ENCODE results near the gene GRIK3.

Gene GRIK3

GRCh38 chr1:37078866-37079265, 44.6 kb upstream of the GRIK3 start:
- Histone ChIP-seq H3K9me3 (ENCODE audit: insufficient read depth, low read length) (no peaks in the 10 kb centered on the region), H2AFZ (ENCODE audit: low read depth, low read length) (no peak overlapping the region), H3K4me1 (ENCODE audit: low read length) (no peaks in the 10 kb centered on the region), H3K4me3 (ENCODE audit: low read length) (no peak overlapping the region), H3K27me3 (ENCODE audit: low read depth, low read length) (no peaks in the 10 kb centered on the region), H3K36me3 (replicated peaks; ENCODE audit: low read depth, low read length) (no peaks in the 10 kb centered on the region), H3K4me2 (ENCODE audit: low read length) (no peak overlapping the region), H3K9ac (ENCODE audit: low read length) (no peak overlapping the region), H3K79me2 (ENCODE audit: low read length) (no peaks in the 10 kb centered on the region), H4K20me1 (ENCODE audit: insufficient read depth, low read length) (no peaks in the 10 kb centered on the region), H3K27ac (ENCODE audit: low read length) (no peak overlapping the region)
- no peak for TF ChIP-seq CTCF (IDR thresholded peaks at IDR 0.05; ENCODE audit: low read depth, low read length)
- TF ChIP-seq EZH2phosphoT487 (IDR thresholded peaks at IDR 0.05; ENCODE audit: low read depth), result no peak

- H3K27ac ChIP-seq (ENCODE audit: low read length), result no peak overlapping the region
- H4K20me1 ChIP-seq (ENCODE audit: insufficient read depth, low read length), result no peaks in the 10 kb centered on the region
- H3K9ac ChIP-seq (ENCODE audit: low read length), result no peak overlapping the region
- TF ChIP-seq EZH2phosphoT487 (IDR thresholded peaks at IDR 0.05; ENCODE audit: low read depth) (no peak), CTCF (IDR thresholded peaks at IDR 0.05; ENCODE audit: low read depth, low read length) (no peak)
- no peak overlapping the region for H3K4me2 ChIP-seq (ENCODE audit: low read length)
- no peaks in the 10 kb centered on the region for H3K4me1 ChIP-seq (ENCODE audit: low read length)
- no peaks in the 10 kb centered on the region for H3K9me3 ChIP-seq (ENCODE audit: insufficient read depth, low read length)
- no peaks in the 10 kb centered on the region for H3K79me2 ChIP-seq (ENCODE audit: low read length)
- H3K4me3 ChIP-seq (ENCODE audit: low read length), result no peak overlapping the region
- H2AFZ ChIP-seq (ENCODE audit: low read depth, low read length), result no peak overlapping the region
- H3K36me3 ChIP-seq (replicated peaks; ENCODE audit: low read depth, low read length), result no peaks in the 10 kb centered on the region
- H3K27me3 ChIP-seq (ENCODE audit: low read depth, low read length), result no peaks in the 10 kb centered on the region; the same call in 1 of the 2 replicates
Measured at GRCh38 chr1:37076168-37076567, 41.9 kb upstream of the GRIK3 start.

- Histone ChIP-seq H3K27ac (ENCODE audit: low read length) (no peak overlapping the region), H3K27me3 (ENCODE audit: low read depth, low read length) (no peaks in the 10 kb centered on the region; the same call in 1 of the 2 replicates), H3K4me3 (ENCODE audit: low read length) (no peak overlapping the region), H3K9me3 (ENCODE audit: insufficient read depth, low read length) (no peaks in the 10 kb centered on the region), H2AFZ (ENCODE audit: low read depth, low read length) (no peak overlapping the region), H3K4me2 (ENCODE audit: low read length) (no peak overlapping the region), H3K36me3 (replicated peaks; ENCODE audit: low read depth, low read length) (no peaks in the 10 kb centered on the region), H3K9ac (ENCODE audit: low read length) (no peak overlapping the region), H3K4me1 (ENCODE audit: low read length) (no peaks in the 10 kb centered on the region), H4K20me1 (ENCODE audit: insufficient read depth, low read length) (no peaks in the 10 kb centered on the region), H3K79me2 (ENCODE audit: low read length) (no peaks in the 10 kb centered on the region)
- no peak for TF ChIP-seq CTCF (IDR thresholded peaks at IDR 0.05; ENCODE audit: low read depth, low read length)
- TF ChIP-seq EZH2phosphoT487 (IDR thresholded peaks at IDR 0.05; ENCODE audit: low read depth), result no peak
Measured at GRCh38 chr1:37073854-37074379, 39.6 kb upstream of the GRIK3 start.

- no peaks in the 10 kb centered on the region for H3K36me3 ChIP-seq (replicated peaks; ENCODE audit: low read depth, low read length)
- no peak overlapping the region for H3K4me3 ChIP-seq (ENCODE audit: low read length)
- no peaks in the 10 kb centered on the region for H3K9me3 ChIP-seq (ENCODE audit: insufficient read depth, low read length)
- no peaks in the 10 kb centered on the region; the same call in 1 of the 2 replicates for H3K27me3 ChIP-seq (ENCODE audit: low read depth, low read length)
- no peak overlapping the region for H3K9ac ChIP-seq (ENCODE audit: low read length)
- no peaks in the 10 kb centered on the region for H4K20me1 ChIP-seq (ENCODE audit: insufficient read depth, low read length)
- H3K79me2 ChIP-seq (ENCODE audit: low read length), result no peaks in the 10 kb centered on the region
- H3K27ac ChIP-seq (ENCODE audit: low read length), result no peak overlapping the region
- no peak overlapping the region for H2AFZ ChIP-seq (ENCODE audit: low read depth, low read length)
- no peak overlapping the region for H3K4me2 ChIP-seq (ENCODE audit: low read length)
- H3K4me1 ChIP-seq (ENCODE audit: low read length), result no peaks in the 10 kb centered on the region
- TF ChIP-seq CTCF (IDR thresholded peaks at IDR 0.05; ENCODE audit: low read depth, low read length) (no peak), EZH2phosphoT487 (IDR thresholded peaks at IDR 0.05; ENCODE audit: low read depth) (no peak)
Measured at GRCh38 chr1:37073152-37073853, 39.0 kb upstream of the GRIK3 start.
